Activated CD8-positive, alpha-beta memory T cell treated with anti-CD3 and anti-CD28 coated beads for 24 hours (primary cell): ENCODE measurements around the gene THNSL1.
"Not testable (repeated sequence)": the region's sequence is repeated elsewhere in the genome, so short reads cannot be mapped to it uniquely, and the experiment has no call there.

Experiments
- DNase-seq: peaks from one replicate; pipeline ENCODE4 v3.0.0-alpha.2; 2020

Gene THNSL1

GRCh38 chr10:25016376-25017153 is at the start of gene THNSL1:
TSS of gene THNSL1 (plus strand) at chr10:25016612. CDS start at chr10:25023224, 6,612 bp downstream.
- DNase-seq, result peak; percentile 95

- no peak for DNase-seq
Observed at GRCh38 chr10:24966962-24967481, 49.4 kb upstream of the THNSL1 start.

DNA sequence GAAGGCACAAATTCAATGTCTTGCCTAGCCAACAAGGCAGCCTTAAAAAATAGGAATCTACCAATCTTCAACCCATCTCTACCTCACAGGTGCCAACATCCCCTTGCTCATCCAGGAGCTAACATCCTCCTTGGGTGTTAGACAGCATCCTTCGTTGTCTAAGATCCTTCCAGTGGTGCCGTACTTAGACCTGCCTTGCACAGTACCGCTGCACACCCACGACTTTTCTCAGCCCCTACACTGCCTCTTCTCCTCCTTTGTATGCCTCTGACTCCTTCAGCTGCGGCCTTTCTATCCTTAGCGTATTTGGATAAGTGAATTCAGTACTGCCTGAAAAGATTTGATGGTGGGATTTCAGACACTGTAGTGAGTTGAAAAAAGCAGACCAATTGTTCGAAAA is 48.1 kb upstream of the THNSL1 start:
- DNase-seq, result no peak

GRCh38 chr10:24968951-24969350 is 47.5 kb upstream of the THNSL1 start:
- not testable (repeated sequence) for DNase-seq

DNA sequence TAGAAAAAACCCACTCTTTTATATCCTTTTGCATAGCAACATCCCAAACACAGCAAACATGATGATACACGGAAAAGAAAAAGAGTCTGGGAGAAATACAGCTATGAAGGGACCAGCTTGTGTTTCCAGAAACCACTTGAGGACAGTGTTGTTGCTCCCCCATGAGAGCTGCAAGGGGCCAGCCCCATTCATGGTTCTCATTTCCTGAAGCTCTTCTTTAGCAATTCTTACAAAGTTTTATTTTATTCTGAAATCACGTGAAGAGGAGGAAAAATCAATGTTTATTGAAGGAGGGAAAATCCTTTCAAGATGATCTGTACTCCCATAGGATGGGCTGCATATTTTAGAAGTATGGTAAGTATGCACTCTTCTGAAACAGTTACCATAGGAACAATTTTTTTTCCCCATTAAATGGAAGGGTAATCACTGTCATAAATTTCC is 46.6 kb upstream of the THNSL1 start:
- no peak for DNase-seq

DNA sequence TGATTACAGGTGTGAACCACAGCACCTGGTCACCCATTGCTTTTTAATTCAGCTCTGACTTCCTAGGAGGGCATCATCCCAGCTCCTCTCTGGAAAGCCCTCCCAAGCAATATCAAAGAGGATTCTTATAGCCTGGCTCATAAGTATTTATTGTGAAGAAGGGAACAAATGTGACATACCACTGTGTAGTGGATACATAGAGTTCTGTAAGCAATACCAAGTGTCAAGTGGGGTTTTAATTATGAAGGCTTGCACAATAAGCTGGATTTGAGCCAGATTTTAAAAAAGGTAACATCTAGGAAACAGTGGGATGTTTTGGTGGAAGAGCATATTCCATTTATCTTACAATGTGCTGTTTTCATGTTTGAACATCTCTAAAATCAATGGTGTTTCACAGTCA is 45.0 kb upstream of the THNSL1 start:
- no peak for DNase-seq

DNA sequence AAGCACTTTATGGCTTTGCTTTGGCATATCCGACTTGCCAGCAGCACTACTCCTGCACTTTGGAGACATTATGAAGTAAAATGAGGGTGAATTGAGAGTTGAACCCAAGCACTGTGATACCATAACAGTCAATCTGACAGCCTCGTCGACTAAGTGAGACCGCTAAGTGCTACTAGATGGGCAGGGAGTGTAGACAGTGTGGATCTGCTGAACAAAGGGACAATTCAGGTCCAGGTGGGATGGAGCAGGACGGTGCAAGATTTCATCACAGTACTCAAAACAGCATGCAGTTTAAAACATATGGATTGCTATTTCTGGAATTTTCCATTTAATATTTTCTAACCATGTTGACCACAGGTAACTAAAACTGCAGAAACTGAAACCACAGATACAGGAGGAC is 43.2 kb upstream of the THNSL1 start:
- DNase-seq, result no peak

- no peak for DNase-seq
Observed at GRCh38 chr10:24974976-24975375, 41.4 kb upstream of the THNSL1 start.

DNA sequence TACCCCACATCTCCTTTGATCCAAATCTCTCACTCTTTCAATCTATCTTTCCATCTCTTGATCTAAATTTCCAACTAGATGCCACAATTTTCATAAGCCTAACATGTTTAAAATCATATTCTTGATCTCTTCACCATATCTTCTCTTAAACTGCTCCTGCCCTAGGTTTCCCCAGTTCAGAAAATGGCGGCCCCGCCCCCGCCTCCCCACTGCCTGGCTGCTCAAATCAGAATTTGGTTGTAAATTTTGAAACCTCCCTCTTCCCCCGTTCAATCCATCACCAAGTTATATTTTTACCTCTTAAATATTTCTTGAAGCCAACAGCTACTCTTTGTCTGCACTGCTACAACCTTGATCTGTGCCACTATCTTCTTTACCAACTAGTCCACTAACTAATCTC is 36.7 kb upstream of the THNSL1 start:
- DNase-seq, result no peak

GRCh38 chr10:24981161-24981710 is 35.2 kb upstream of the THNSL1 start:
- DNase-seq, result no peak

DNA sequence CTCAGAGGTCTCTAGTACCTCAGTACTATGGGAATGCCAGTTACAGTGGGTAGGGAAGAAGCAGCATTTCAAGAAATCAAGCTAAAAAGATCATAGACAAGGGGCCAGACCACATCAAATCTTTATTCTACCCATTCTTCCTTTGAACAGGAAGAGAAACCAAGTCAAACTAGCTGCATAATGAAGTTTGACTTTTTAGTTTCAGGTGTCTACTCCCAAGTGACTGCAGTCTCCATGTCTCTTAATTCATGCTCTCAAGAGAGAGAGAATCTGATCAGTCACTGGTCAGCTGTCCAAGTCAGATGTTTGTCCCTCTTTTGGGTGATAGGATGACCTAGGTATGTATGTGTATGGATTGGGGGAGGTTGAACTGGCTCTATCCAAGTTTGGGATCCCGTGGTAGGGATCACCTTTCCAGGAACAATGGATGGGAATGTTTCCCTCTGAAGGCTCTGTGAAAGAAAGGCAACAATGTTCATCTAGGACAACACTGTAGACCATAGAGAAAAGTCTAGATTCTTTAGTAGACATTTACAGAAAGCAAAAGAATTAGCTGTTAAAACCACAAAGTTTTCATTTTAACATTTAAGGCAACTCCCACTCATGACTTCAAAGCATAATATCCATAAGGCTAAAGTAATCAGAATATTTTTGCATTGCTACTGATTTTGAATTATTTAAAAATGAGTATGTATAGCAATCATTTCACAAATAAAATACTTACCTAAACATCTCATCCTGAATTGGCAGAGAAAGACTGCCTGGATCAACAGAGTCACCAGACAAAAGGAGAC is 33.9 kb upstream of the THNSL1 start:
- no peak for DNase-seq

GRCh38 chr10:24983130-24983529 is 33.3 kb upstream of the THNSL1 start:
- no peak for DNase-seq

DNA sequence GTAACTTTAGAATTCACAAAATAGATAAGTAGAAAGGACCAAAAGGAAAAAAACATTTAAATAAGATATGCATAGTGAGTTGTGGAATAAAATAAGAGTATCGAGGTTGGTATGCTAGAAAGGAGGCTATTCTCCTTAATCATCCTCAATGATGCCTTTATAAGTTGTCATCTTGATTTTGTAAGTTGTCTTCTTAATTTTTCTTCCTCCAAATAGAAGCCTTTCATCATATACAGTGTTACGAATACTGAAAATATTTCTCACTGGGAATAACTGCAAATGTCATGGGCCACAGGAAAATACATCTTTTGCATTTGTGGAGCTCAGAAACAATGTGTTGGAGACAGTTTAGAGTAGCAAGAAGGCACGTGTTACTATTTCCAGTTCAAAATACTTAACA is 32.5 kb upstream of the THNSL1 start:
- no peak for DNase-seq

- no peak for DNase-seq
Observed at GRCh38 chr10:24984906-24985305, 31.5 kb upstream of the THNSL1 start.

DNA sequence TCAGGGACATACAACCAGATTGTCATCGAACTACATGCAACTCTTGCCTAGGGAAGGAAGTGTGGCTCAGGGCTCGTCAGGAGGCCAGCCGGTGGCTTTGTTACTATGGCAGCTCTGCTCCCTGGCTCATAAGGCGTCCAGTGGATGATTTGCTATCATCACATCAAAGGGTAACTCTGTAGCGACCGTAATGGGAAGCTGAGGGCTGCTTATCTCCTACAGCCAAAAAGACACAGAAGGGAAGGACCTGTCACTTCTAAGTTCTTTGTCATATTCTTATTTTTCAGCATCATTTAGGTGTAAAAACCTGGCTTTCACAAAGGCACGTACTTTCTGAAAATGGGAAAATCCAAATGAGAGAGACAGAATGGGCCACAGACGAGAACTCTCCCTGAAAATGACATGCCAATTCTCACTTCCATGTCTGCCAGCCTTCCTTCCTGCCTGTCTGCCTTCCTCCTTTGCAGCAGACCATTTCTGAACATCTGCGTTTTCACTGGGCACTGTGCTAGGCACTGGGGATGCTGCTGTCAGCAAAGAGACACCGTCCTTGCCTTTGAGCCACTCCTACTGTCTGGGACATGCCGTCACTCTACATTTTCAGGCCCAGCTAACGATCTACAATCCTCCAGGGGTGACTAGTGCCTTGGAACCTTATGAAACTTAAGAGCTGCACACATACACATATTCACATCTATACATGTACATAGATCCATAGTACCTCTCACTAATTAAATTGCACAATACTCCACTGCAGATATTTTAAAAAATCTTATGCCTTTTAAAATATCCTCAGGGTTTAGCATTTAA is 27.4 kb upstream of the THNSL1 start:
- DNase-seq, result no peak

- no peak for DNase-seq
Observed at GRCh38 chr10:24989867-24990266, 26.5 kb upstream of the THNSL1 start.

GRCh38 chr10:24991298-24991697 is 25.1 kb upstream of the THNSL1 start:
- no peak for DNase-seq

- no peak for DNase-seq
Observed at GRCh38 chr10:24992512-24993133, 23.8 kb upstream of the THNSL1 start.

- no peak for DNase-seq
Observed at GRCh38 chr10:24993237-24993958, 23.0 kb upstream of the THNSL1 start.

DNA sequence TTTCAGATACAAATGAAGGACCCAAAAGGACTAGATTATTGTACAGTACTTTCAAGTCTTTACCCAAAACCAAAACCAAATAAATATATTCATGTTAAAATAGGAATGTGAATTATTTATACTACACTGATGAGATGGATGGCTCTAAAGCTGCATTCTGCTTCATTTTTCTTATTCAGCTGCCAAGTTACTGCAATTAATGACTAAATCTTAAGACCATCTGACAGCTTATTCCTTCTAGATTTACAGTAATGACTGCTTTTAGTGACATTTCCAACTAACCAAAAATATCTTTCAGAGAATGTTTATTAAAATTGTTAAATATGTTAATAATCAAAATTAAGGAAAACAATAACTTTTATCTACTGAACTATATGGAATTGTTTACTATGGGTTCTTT is 21.3 kb upstream of the THNSL1 start:
- DNase-seq, result no peak

DNA sequence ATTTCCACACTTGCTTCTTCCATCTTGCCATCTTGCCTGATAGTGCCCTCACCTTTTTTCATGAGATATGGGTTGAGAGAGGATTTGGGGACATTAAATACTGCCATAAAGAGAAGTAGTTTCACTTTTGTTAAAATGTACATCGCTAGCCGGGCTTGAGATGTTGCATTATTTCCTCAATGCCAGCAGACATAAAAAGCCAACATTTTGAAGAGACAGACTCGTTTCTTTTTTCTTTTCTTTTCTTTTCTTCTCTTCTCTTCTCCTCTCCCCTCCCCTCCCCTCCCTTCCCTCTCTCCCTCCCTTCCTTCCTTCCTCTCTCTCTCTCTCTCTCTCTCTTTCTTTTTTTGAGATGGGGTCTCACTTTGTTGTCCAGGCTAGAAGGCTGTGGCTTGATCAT is 18.4 kb upstream of the THNSL1 start:
- DNase-seq, result no peak

DNA sequence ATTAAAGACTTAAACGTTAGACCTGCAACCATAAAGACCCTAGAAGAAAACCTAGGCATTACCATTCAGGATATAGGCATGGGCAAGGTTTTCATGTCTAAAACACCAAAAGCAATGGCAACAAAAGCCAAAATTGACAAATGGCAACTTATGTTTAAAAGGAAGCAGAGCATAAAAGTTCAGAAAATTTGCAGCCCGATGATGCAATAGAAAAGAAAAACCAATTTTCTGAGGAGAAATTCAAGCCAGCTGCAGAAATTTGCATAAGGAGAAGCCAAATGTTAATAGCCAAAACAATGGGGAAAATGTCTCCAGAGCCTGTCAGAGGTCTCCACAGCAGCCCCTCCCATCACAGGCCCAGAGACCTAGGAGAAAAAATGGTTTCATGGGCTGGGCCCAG is 4.8 kb upstream of the THNSL1 start:
- DNase-seq, result not testable (repeated sequence)
